Suprapubic skin (tissue), 4 donors: ENCODE data around the gene AKAP13. TPM values are rescaled to one million over a fixed set of nuclear protein-coding genes. Genes with fewer than 3 reads are reported as not detected.

Experiments
- DNase-seq, 2 donors: peaks; one replicate each; pipeline ENCODE4 v3.0.0-alpha.2; 2019; ENCODE audit warnings: low spot score in 2 of 2
- H3K27ac ChIP-seq: fragments of 200-600 bp; sonication (generic); one replicate; pipeline ENCODE4 v1.5.1; 2019
- H3K27me3 ChIP-seq: fragments of 200-600 bp; sonication (generic); one replicate; pipeline ENCODE4 v1.5.1; 2019
- H3K36me3 ChIP-seq: fragments of 200-600 bp; sonication (generic); one replicate; pipeline ENCODE4 v1.5.1; 2019
- H3K4me1 ChIP-seq: fragments of 200-600 bp; sonication (generic); one replicate; pipeline ENCODE4 v1.5.1; 2019
- H3K4me3 ChIP-seq: fragments of 200-600 bp; sonication (generic); one replicate; pipeline ENCODE4 v1.5.1; 2019; ENCODE audit warnings: mild to moderate bottlenecking
- H3K9me3 ChIP-seq: fragments of 200-600 bp; sonication (generic); one replicate; pipeline ENCODE4 v1.5.1; 2019
- EP300 ChIP-seq: sonication (generic); formaldehyde crosslinking; IDR thresholded peaks from one replicate; pipeline ENCODE4 v1.6.1; 2017; ENCODE audit warnings: antibody characterized with exemption
- POLR2A ChIP-seq, 2 donors: fragments of 450-650 bp; IDR thresholded peaks; one replicate each; pipeline ENCODE4 v1.6.1; 2017; ENCODE audit warnings: antibody characterized with exemption in 2 of 2, mild to moderate bottlenecking in 2 of 2, moderate library complexity in 2 of 2
- POLR2AphosphoS5 ChIP-seq, 3 donors: sonication (generic); formaldehyde crosslinking; IDR thresholded peaks; one replicate each; pipeline ENCODE4 v1.6.1; 2017; ENCODE audit warnings: antibody characterized with exemption in 3 of 3
- WGBS: methylation state at CpG from one replicate; pipeline ENCODE4 v1.1.5; 2018; 5-methylcytosine and 5-hydroxymethylcytosine counted together
- total RNA-seq, 4 donors: library from RNA; depleted of rRNA; stranded (reverse); fragments of >200 nt; gene quantifications; one replicate each; pipeline ENCODE4 v1.1.0, GENCODE V29; 2016
- TF ChIP-seq, protein P1 (sequence below), 2 donors: fragments of 200-600 bp in 1 of 2; fragments of 450-650 bp in 1 of 2; sonication (generic) in 1 of 2; IDR thresholded peaks; one replicate each; pipeline ENCODE4 v1.5.1; 2016 to 2019; ENCODE audit warnings: antibody characterized with exemption in 2 of 2, mild to moderate bottlenecking in 1 of 2, moderate library complexity in 1 of 2

Gene AKAP13
- total RNA-seq, 4 donors from 2014 or later: 124 to 249 (median 163) TPM

DNA sequence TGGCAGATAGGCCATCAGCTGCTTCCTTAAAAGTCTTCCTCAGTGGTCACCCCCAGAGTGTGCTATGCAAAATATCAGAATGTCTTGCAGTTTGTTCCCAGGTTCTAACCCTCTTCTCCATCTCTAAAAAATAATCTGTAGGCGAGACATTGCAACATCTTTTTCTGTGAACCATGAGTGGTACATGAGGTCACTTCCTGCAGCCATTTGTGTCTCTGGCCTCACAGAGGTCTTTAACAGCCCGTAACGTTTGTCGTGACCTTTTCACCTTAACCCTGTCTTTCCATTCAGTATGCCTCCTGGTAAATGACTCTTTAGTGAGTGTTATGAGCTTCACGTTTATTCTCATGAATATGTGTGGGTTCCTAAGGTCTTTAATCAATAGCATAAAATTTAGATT lies 269.0 kb downstream of the AKAP13 start:
- Histone ChIP-seq H3K9me3 (no peaks in the 10 kb centered on the region), H3K4me1 (peaks cover 19% of the 10 kb centered on the region), H3K27me3 (no peaks in the 10 kb centered on the region), H3K4me3 (no peak overlapping the region), H3K36me3 (peaks cover 42% of the 10 kb centered on the region), H3K27ac (no peak overlapping the region)
- DNase-seq: no peak
- 37% methylated on average over 5 of the region's 5 CpGs for whole genome bisulfite sequencing
- TF ChIP-seq, protein P1, sequence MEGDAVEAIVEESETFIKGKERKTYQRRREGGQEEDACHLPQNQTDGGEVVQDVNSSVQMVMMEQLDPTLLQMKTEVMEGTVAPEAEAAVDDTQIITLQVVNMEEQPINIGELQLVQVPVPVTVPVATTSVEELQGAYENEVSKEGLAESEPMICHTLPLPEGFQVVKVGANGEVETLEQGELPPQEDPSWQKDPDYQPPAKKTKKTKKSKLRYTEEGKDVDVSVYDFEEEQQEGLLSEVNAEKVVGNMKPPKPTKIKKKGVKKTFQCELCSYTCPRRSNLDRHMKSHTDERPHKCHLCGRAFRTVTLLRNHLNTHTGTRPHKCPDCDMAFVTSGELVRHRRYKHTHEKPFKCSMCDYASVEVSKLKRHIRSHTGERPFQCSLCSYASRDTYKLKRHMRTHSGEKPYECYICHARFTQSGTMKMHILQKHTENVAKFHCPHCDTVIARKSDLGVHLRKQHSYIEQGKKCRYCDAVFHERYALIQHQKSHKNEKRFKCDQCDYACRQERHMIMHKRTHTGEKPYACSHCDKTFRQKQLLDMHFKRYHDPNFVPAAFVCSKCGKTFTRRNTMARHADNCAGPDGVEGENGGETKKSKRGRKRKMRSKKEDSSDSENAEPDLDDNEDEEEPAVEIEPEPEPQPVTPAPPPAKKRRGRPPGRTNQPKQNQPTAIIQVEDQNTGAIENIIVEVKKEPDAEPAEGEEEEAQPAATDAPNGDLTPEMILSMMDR (IDR thresholded peaks at IDR 0.05): no peak
- TF ChIP-seq POLR2AphosphoS5 (IDR thresholded peaks at IDR 0.05): peak in 2 of 3 donors; percentile 20 to 47

- DNase-seq: no peak
- Histone ChIP-seq H3K27ac (no peak overlapping the region), H3K36me3 (peaks cover 53% of the 10 kb centered on the region)
Measured at GRCh38 chr15:85651548-85651947, 271.1 kb downstream of the AKAP13 start.

DNA sequence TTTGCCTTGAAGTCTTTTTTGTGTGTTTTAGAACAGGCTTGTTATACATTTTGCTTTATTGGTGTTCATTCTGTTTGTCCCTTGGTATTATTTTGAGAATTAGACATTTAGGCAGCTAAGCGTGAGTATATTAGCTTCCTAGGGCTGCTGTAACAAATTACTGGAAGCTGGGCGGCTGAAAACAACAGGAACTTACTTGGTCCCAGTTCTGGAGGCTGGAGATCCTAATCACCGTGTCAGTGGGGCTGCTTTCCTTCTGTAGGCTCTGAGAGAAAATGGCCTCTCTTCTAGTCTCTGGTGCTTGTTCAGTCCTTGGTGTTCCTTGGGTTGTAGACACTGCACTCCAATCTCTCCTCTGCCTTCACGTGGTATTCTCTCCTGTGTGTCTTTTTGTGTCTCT lies 272.1 kb downstream of the AKAP13 start:
- TF ChIP-seq, protein P1 (IDR thresholded peaks at IDR 0.05): no peak
- TF ChIP-seq POLR2A (IDR thresholded peaks at IDR 0.05) (no peak), POLR2AphosphoS5 (IDR thresholded peaks at IDR 0.05) (no peak), EP300 (no peak)
- Histone ChIP-seq H3K4me3 (no peak overlapping the region), H3K36me3 (peaks cover 53% of the 10 kb centered on the region), H3K27me3 (no peaks in the 10 kb centered on the region), H3K4me1 (peaks cover 11% of the 10 kb centered on the region), H3K27ac (no peak overlapping the region), H3K9me3 (no peaks in the 10 kb centered on the region)
- DNase-seq: no peak
- WGBS: 85% methylated on average over 4 of the region's 4 CpGs

More at GRCh38 chr15:85651548-85651947, 271.1 kb downstream of the AKAP13 start:
- TF ChIP-seq, protein P1 (IDR thresholded peaks at IDR 0.05): no peak
- no peak for TF ChIP-seq POLR2AphosphoS5 (IDR thresholded peaks at IDR 0.05)
- TF ChIP-seq EP300: no peak
- no peak for TF ChIP-seq POLR2A (IDR thresholded peaks at IDR 0.05)
- 90% methylated on average over 10 of the region's 10 CpGs for WGBS
- H3K27me3 ChIP-seq: no peaks in the 10 kb centered on the region
- H3K4me1 ChIP-seq: peaks cover 11% of the 10 kb centered on the region
- no peaks in the 10 kb centered on the region for H3K9me3 ChIP-seq
- no peak overlapping the region for H3K4me3 ChIP-seq

DNA sequence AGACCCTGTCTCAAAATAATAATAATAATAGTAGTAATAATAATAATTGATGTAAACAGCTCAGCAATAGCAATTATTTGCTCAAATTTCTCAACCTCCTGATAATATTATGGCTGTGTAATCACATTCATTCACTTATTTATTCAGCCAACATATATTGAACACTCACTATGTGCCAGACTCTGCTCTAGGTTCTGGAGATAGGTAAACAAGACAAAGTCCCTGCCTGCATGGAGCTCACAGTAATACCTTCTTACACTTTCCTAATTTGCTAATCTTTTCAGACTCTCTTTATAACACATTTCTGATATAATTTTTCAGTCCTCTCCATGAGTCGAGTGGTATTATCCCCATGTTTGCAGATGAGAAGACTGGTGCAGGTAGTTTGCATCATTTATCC lies 276.7 kb downstream of the AKAP13 start:
- no peaks in the 10 kb centered on the region for H3K9me3 ChIP-seq
- WGBS: 50% methylated on average over 1 of the region's 1 CpG
- H3K36me3 ChIP-seq: peaks cover 77% of the 10 kb centered on the region
- H3K4me1 ChIP-seq: no peaks in the 10 kb centered on the region
- H3K4me3 ChIP-seq: no peak overlapping the region
- DNase-seq: no peak
- H3K27ac ChIP-seq: no peak overlapping the region
- no peaks in the 10 kb centered on the region for H3K27me3 ChIP-seq
- TF ChIP-seq, protein P1 (IDR thresholded peaks at IDR 0.05): no peak
- no peak for TF ChIP-seq POLR2A (IDR thresholded peaks at IDR 0.05)
- no peak for TF ChIP-seq EP300
- no peak for TF ChIP-seq POLR2AphosphoS5 (IDR thresholded peaks at IDR 0.05)

DNA sequence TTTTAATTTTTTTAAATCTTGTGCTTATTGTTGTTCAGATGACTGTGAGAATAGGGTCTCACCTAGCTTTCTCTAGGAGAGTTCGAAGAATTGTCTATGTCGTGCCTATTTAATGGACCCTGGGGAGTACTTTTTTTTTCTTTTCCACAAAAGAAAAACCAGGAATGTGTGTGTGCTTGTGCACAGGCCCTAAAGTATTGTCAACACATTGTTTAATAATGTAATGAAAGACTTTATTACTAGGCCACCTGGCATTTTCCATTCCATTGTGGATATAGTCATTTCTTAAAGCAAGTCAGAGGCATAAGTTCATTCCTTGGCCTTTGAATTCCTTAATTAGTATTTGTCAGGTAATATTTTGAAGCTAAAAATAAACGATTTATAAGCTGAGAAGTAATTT lies 278.4 kb downstream of the AKAP13 start:
- no peaks in the 10 kb centered on the region for H3K4me1 ChIP-seq
- no peak overlapping the region for H3K4me3 ChIP-seq
- H3K36me3 ChIP-seq: peaks cover 83% of the 10 kb centered on the region
- 85% methylated on average over 3 of the region's 3 CpGs for WGBS
- no peak overlapping the region for H3K27ac ChIP-seq
- TF ChIP-seq POLR2A (IDR thresholded peaks at IDR 0.05): no peak
- TF ChIP-seq, protein P1 (IDR thresholded peaks at IDR 0.05): no peak
- TF ChIP-seq EP300: no peak
- DNase-seq: no peak
- H3K27me3 ChIP-seq: no peaks in the 10 kb centered on the region
- H3K9me3 ChIP-seq: no peaks in the 10 kb centered on the region
